ENCODE data around the gene CSNK1D. TPM values are rescaled to one million over a fixed set of nuclear protein-coding genes. Genes with fewer than 3 reads are reported as not detected.

CSNK1D gene
- total RNA-seq, 1 experiment from 2014 or later, result 196 TPM

GRCh38 chr17:82219083-82219482 lies 54.4 kb downstream of the CSNK1D start:
- Mint-ChIP-seq H3K4me3 (ENCODE audit: unreplicated experiment) (no peak overlapping the region), H3K36me3 (ENCODE audit: insufficient read depth, unreplicated experiment) (peaks cover 9% of the 10 kb centered on the region), H3K27ac (ENCODE audit: unreplicated experiment) (no peak overlapping the region), H3K4me1 (ENCODE audit: low read depth, unreplicated experiment) (no peaks in the 10 kb centered on the region), H3K27me3 (ENCODE audit: insufficient read depth, unreplicated experiment) (no peaks in the 10 kb centered on the region), H3K9me3 (ENCODE audit: unreplicated experiment) (no peaks in the 10 kb centered on the region)
- no peak for DNase-seq
- no peak for TF ChIP-seq CTCF (IDR thresholded peaks at IDR 0.05; ENCODE audit: insufficient read depth in 1 of 2, low read depth in 1 of 2, low read length in 1 of 2, severe bottlenecking in 1 of 2, unreplicated experiment in 1 of 2)
- Histone ChIP-seq H3K27me3 (replicated peaks; ENCODE audit: control insufficient read depth, insufficient read depth, low read length) (no peaks in the 10 kb centered on the region), H3K9me3 (no peaks in the 10 kb centered on the region), H3K4me1 (peaks cover 21% of the 10 kb centered on the region), H3K4me3 (ENCODE audit: low read depth, low read length) (no peak overlapping the region), H3K36me3 (ENCODE audit: control insufficient read depth, insufficient read depth, low read length) (no peaks in the 10 kb centered on the region)
- CTCF ChIA-PET, result no interaction called here
- intact Hi-C loops (cut with micrococcal nuclease; ENCODE audit: unreplicated experiment), result no loop called here
- no TSS peak for BruUV-seq (replicated peaks)
- POLR2A ChIA-PET, result no interaction called here

GRCh38 chr17:82218349-82219075 lies 55.0 kb downstream of the CSNK1D start:
- Histone ChIP-seq H3K4me1 (peaks cover 21% of the 10 kb centered on the region), H3K36me3 (ENCODE audit: control insufficient read depth, insufficient read depth, low read length) (no peaks in the 10 kb centered on the region), H3K9me3 (no peaks in the 10 kb centered on the region), H3K4me3 (ENCODE audit: low read depth, low read length) (no peak overlapping the region), H3K27me3 (replicated peaks; ENCODE audit: control insufficient read depth, insufficient read depth, low read length) (no peaks in the 10 kb centered on the region)
- Mint-ChIP-seq H3K36me3 (ENCODE audit: insufficient read depth, unreplicated experiment) (peaks cover 9% of the 10 kb centered on the region), H3K4me3 (ENCODE audit: unreplicated experiment) (no peak overlapping the region), H3K9me3 (ENCODE audit: unreplicated experiment) (no peaks in the 10 kb centered on the region), H3K4me1 (ENCODE audit: low read depth, unreplicated experiment) (no peaks in the 10 kb centered on the region), H3K27me3 (ENCODE audit: insufficient read depth, unreplicated experiment) (no peaks in the 10 kb centered on the region), H3K27ac (ENCODE audit: unreplicated experiment) (no peak overlapping the region)
- BruUV-seq (replicated peaks), result no TSS peak
- no peak for DNase-seq
- ChIA-PET CTCF (no interaction called here), POLR2A (no interaction called here)
- no peak for TF ChIP-seq CTCF (IDR thresholded peaks at IDR 0.05; ENCODE audit: insufficient read depth in 1 of 2, low read depth in 1 of 2, low read length in 1 of 2, severe bottlenecking in 1 of 2, unreplicated experiment in 1 of 2)
- intact Hi-C loops (cut with micrococcal nuclease; ENCODE audit: unreplicated experiment), result no loop called here

GRCh38 chr17:82217530-82218204 lies 55.8 kb downstream of the CSNK1D start:
- no peaks in the 10 kb centered on the region for H3K9me3 ChIP-seq
- BruUV-seq (replicated peaks), result no TSS peak
- Mint-ChIP-seq H3K4me3 (ENCODE audit: unreplicated experiment) (no peak overlapping the region), H3K4me1 (ENCODE audit: low read depth, unreplicated experiment) (no peaks in the 10 kb centered on the region), H3K36me3 (ENCODE audit: insufficient read depth, unreplicated experiment) (peaks cover 9% of the 10 kb centered on the region), H3K27me3 (ENCODE audit: insufficient read depth, unreplicated experiment) (no peaks in the 10 kb centered on the region), H3K9me3 (ENCODE audit: unreplicated experiment) (no peaks in the 10 kb centered on the region), H3K27ac (ENCODE audit: unreplicated experiment) (no peak overlapping the region)
- TF ChIP-seq CTCF (IDR thresholded peaks at IDR 0.05; ENCODE audit: insufficient read depth in 1 of 2, low read depth in 1 of 2, low read length in 1 of 2, severe bottlenecking in 1 of 2, unreplicated experiment in 1 of 2), result no peak
- H3K27me3 ChIP-seq (replicated peaks; ENCODE audit: control insufficient read depth, insufficient read depth, low read length), result no peaks in the 10 kb centered on the region
- H3K36me3 ChIP-seq (ENCODE audit: control insufficient read depth, insufficient read depth, low read length), result no peaks in the 10 kb centered on the region
- peaks cover 24% of the 10 kb centered on the region for H3K4me1 ChIP-seq
- intact Hi-C loops (cut with micrococcal nuclease; ENCODE audit: unreplicated experiment), result no loop called here
- H3K4me3 ChIP-seq (ENCODE audit: low read depth, low read length), result no peak overlapping the region
- ChIA-PET POLR2A (no interaction called here), CTCF (no interaction called here)
- peak; percentile 49 to 77 for DNase-seq

All from Caco-2 (cell line).